Stimulated activated naive CD4-positive, alpha-beta T cell treated with Interleukin-2 at 50 U/mL for 16 hours (primary cell): ENCODE results near the gene TRIM36.

ENCODE experiments used
- DNase-seq: peaks from one replicate; lab custom pipeline; 2025; lab: John Stamatoyannopoulos, UW

Gene TRIM36

GRCh38 chr5:115169487-115170133 is at the start of gene TRIM36:
Gene TRIM36 (minus strand): TSS chr5:115169908. CDS start chr5:115169634, 274 bp downstream.
- DNase-seq, result peak; percentile 87

- no peak for DNase-seq
These were observed 44.8 kb upstream of the TRIM36 start for GRCh38 chr5:115214541-115214940.

- peak; percentile 19 for DNase-seq
These were observed 39.6 kb upstream of the TRIM36 start for GRCh38 chr5:115209279-115209678.

GRCh38 chr5:115202952-115203351 is 33.2 kb upstream of the TRIM36 start:
- DNase-seq, result no peak

- DNase-seq, result no peak
These were observed 26.5 kb upstream of the TRIM36 start for GRCh38 chr5:115196161-115196560.

- no peak for DNase-seq
These were observed 25.0 kb upstream of the TRIM36 start for GRCh38 chr5:115194676-115195075.

GRCh38 chr5:115193295-115193694 is 23.6 kb upstream of the TRIM36 start:
- no peak for DNase-seq

- DNase-seq, result no peak
These were observed 22.4 kb upstream of the TRIM36 start for GRCh38 chr5:115192098-115192497.

GRCh38 chr5:115191474-115192031 is 21.8 kb upstream of the TRIM36 start:
- DNase-seq, result no peak

- DNase-seq, result no peak
These were observed 20.7 kb upstream of the TRIM36 start for GRCh38 chr5:115190388-115190787.

GRCh38 chr5:115189866-115190265 is 20.2 kb upstream of the TRIM36 start:
- DNase-seq, result no peak

GRCh38 chr5:115186794-115187193 is 17.1 kb upstream of the TRIM36 start:
- no peak for DNase-seq

GRCh38 chr5:115184770-115185169 is 15.1 kb upstream of the TRIM36 start:
- no peak for DNase-seq

GRCh38 chr5:115181757-115182156 is 12.0 kb upstream of the TRIM36 start:
- no peak for DNase-seq

GRCh38 chr5:115180165-115180709 is 10.5 kb upstream of the TRIM36 start:
- DNase-seq, result no peak

- no peak for DNase-seq
These were observed 9.9 kb upstream of the TRIM36 start for GRCh38 chr5:115179394-115180164.

- no peak for DNase-seq
These were observed 9.3 kb upstream of the TRIM36 start for GRCh38 chr5:115179030-115179393.

- no peak for DNase-seq
These were observed 1.3 kb upstream of the TRIM36 start for GRCh38 chr5:115170929-115171510.

- DNase-seq, result no peak
These were observed 623 bp upstream of the TRIM36 start for GRCh38 chr5:115170134-115170928.

- DNase-seq, result no peak
These were observed 750 bp downstream of the TRIM36 start for GRCh38 chr5:115168829-115169486.

- DNase-seq, result no peak
These were observed 2.8 kb downstream of the TRIM36 start for GRCh38 chr5:115166744-115167393.
